HG03469 (cell line): ENCODE data around the gene NR1I2.

Experiments
- ATAC-seq: cut with Tn5 transposase; IDR thresholded peaks from one replicate; pipeline ENCODE4 v1.9.1; 2021; ENCODE audit warnings: mild to moderate bottlenecking, moderate library complexity, moderate number of reproducible peaks; ENCODE audit not compliant: unreplicated experiment

NR1I2 gene

GRCh38 chr3:119781330-119782198 is at the start of gene NR1I2:
Gene NR1I2, plus strand, starts transcription at chr3:119782101.
- no peak for ATAC-seq

GRCh38 chr3:119733812-119734211 is 48.1 kb upstream of the NR1I2 start:
- ATAC-seq = no peak

- no peak for ATAC-seq
These were observed 43.2 kb upstream of the NR1I2 start for GRCh38 chr3:119738741-119739140.

GRCh38 chr3:119741657-119742590 is 40.0 kb upstream of the NR1I2 start:
- no peak for ATAC-seq

GRCh38 chr3:119743921-119744320 is 38.0 kb upstream of the NR1I2 start:
- no peak for ATAC-seq

GRCh38 chr3:119745942-119746341 is 36.0 kb upstream of the NR1I2 start:
- ATAC-seq = no peak

- ATAC-seq = no peak
These were observed 35.5 kb upstream of the NR1I2 start for GRCh38 chr3:119746423-119746822.

- no peak for ATAC-seq
These were observed 34.5 kb upstream of the NR1I2 start for GRCh38 chr3:119747357-119747756.

- no peak for ATAC-seq
These were observed 32.9 kb upstream of the NR1I2 start for GRCh38 chr3:119748991-119749390.

- no peak for ATAC-seq
These were observed 30.5 kb upstream of the NR1I2 start for GRCh38 chr3:119751423-119751822.

GRCh38 chr3:119759962-119760361 is 21.9 kb upstream of the NR1I2 start:
- peak; percentile 91 for ATAC-seq

- ATAC-seq = no peak
These were observed 19.0 kb upstream of the NR1I2 start for GRCh38 chr3:119762876-119763275.

- no peak for ATAC-seq
These were observed 18.4 kb upstream of the NR1I2 start for GRCh38 chr3:119763466-119763865.

GRCh38 chr3:119765239-119765638 is 16.7 kb upstream of the NR1I2 start:
- no peak for ATAC-seq

GRCh38 chr3:119767936-119768601 is 13.8 kb upstream of the NR1I2 start:
- no peak for ATAC-seq

GRCh38 chr3:119768668-119769393 is 13.1 kb upstream of the NR1I2 start:
- no peak for ATAC-seq

- no peak for ATAC-seq
These were observed 12.3 kb upstream of the NR1I2 start for GRCh38 chr3:119769394-119770149.

GRCh38 chr3:119774444-119774843 is 7.5 kb upstream of the NR1I2 start:
- peak; percentile 92 for ATAC-seq

- no peak for ATAC-seq
These were observed 5.6 kb upstream of the NR1I2 start for GRCh38 chr3:119776304-119776703.

GRCh38 chr3:119778176-119778575 is 3.7 kb upstream of the NR1I2 start:
- ATAC-seq = no peak
